Measurements from ENCODE around the gene PHKG2.

DNA sequence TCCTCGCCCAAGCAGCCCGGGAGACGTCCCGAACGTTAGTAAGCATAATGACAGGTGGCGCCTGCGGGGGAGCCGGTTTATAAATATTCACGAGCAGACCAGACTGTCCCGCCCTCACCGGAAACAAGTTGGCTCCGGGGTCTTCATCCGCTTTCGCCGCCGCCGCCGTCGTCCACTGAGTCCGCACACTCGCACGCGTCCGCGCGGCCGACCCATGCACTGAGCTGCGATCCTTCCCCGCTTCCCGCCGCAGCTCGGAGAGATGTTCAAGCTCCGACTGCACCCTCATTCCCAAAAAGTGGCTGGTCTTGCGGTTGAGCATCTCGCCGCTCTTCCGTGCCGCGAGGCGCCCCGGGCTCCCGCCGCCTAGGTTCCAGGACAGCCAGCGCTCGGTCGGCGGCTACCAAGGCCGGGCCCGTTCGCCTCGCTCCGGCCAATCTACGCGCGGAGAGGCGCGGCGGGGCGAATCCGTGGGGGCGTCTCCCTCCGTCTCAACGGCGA lies 13.3 kb downstream of the PHKG2 start:
- TF ChIP-seq, protein P1, sequence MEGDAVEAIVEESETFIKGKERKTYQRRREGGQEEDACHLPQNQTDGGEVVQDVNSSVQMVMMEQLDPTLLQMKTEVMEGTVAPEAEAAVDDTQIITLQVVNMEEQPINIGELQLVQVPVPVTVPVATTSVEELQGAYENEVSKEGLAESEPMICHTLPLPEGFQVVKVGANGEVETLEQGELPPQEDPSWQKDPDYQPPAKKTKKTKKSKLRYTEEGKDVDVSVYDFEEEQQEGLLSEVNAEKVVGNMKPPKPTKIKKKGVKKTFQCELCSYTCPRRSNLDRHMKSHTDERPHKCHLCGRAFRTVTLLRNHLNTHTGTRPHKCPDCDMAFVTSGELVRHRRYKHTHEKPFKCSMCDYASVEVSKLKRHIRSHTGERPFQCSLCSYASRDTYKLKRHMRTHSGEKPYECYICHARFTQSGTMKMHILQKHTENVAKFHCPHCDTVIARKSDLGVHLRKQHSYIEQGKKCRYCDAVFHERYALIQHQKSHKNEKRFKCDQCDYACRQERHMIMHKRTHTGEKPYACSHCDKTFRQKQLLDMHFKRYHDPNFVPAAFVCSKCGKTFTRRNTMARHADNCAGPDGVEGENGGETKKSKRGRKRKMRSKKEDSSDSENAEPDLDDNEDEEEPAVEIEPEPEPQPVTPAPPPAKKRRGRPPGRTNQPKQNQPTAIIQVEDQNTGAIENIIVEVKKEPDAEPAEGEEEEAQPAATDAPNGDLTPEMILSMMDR (IDR thresholded peaks at IDR 0.05): no peak
- no peak for TF ChIP-seq POLR2A (IDR thresholded peaks at IDR 0.05)

Measured in body of pancreas (tissue), 4 donors.